A549 (cell line): ENCODE measurements around the gene AP2B1. TPM values are rescaled to one million over a fixed set of nuclear protein-coding genes. Genes with fewer than 3 reads are reported as not detected.

Experiments
- ATAC-seq, 2 experiments: fragments of 200-7000 bp in 1 of 2; fragments of >200 bp in 1 of 2; cut with Nextera tagmentation in 1 of 2; cut with Tn5 transposase in 1 of 2; 3 replicates each; pipeline versions ENCODE4 v1.8.0 to v1.9.1; 2018 to 2020; ENCODE audit warnings: mild to moderate bottlenecking in 1 of 2, moderate library complexity in 1 of 2
- CTCF ChIA-PET: fragments of 300-600 bp; sonication (Branson Sonifier 250); formaldehyde crosslinking; extraction: SDS; loops from one replicate; lab custom pipeline; 2021; ENCODE audit warnings: antibody characterized with exemption, inconsistent platforms; lab: Yijun Ruan, JAX
- POLR2A ChIA-PET: fragments of 350-600 bp; formaldehyde crosslinking; extraction: SDS; loops from one replicate; lab custom pipeline; 2021; ENCODE audit warnings: antibody characterized with exemption, inconsistent platforms; lab: Yijun Ruan, JAX
- DNase-seq, 2 experiments: peaks; one replicate each; pipeline versions ENCODE4 v3.0.0 to v3.0.0-alpha.2; 2011 to 2016; ENCODE audit warnings: low read depth in 1 of 2, low spot score in 1 of 2
- FAIRE-seq: peaks from 2 replicates; lab custom pipeline; 2011; peaks lifted over from hg19 to GRCh38; lab: Jason Lieb, UNC
- H3K27ac ChIP-seq, 2 experiments: fragments of >200 bp; sonication (Bioruptor Twin); formaldehyde crosslinking; 3 replicates each; pipeline ENCODE4 v1.5.1; 2016 to 2017
- H3K4me1 ChIP-seq: fragments of >200 bp; sonication (Bioruptor Twin); formaldehyde crosslinking; 3 replicates; pipeline ENCODE4 v1.6.1; 2016
- H3K4me2 ChIP-seq: fragments of >200 bp; sonication (Bioruptor Twin); formaldehyde crosslinking; 3 replicates; pipeline ENCODE4 v1.6.1; 2016
- H3K4me3 ChIP-seq: fragments of >200 bp; sonication (Bioruptor Twin); formaldehyde crosslinking; 3 replicates; pipeline ENCODE4 v1.5.1; 2016
- H3K9me3 ChIP-seq: fragments of >200 bp; sonication (Bioruptor Twin); formaldehyde crosslinking; 3 replicates; pipeline ENCODE4 v1.6.1; 2016
- CBX8 ChIP-seq: fragments of 200-600 bp; sonication (generic); IDR thresholded peaks from 2 replicates; pipeline ENCODE4 v1.6.1; 2016
- EHF ChIP-seq: fragments of 250-450 bp; sonication (Bioruptor Pico); IDR thresholded peaks from 2 replicates; pipeline ENCODE4 v1.5.0; 2020; ENCODE audit warnings: mild to moderate bottlenecking
- FOSB ChIP-seq: fragments of 250-450 bp; sonication (Bioruptor Pico); IDR thresholded peaks from 2 replicates; pipeline ENCODE4 v1.5.0; 2020; ENCODE audit warnings: mild to moderate bottlenecking, moderate library complexity
- FOSL2 ChIP-seq, 2 experiments: fragments of 450-650 bp in 1 of 2; fragments of >200 bp in 1 of 2; sonication (Bioruptor Twin) in 1 of 2; formaldehyde crosslinking; IDR thresholded peaks; 2 replicates each; pipeline versions ENCODE4 v1.5.0 to v1.6.1; 2016 to 2020; ENCODE audit warnings: mild to moderate bottlenecking in 1 of 2, moderate library complexity in 1 of 2
- GATA3 ChIP-seq: IDR thresholded peaks from 2 replicates; pipeline ENCODE4 v1.6.1; 2012; ENCODE audit warnings: borderline replicate concordance
- HDAC2 ChIP-seq: fragments of 200-600 bp; sonication (generic); IDR thresholded peaks from 2 replicates; pipeline ENCODE4 v1.6.1; 2016
- HEYL ChIP-seq: fragments of 250-450 bp; sonication (Bioruptor Pico); IDR thresholded peaks from 2 replicates; pipeline ENCODE4 v1.8.0; 2021; ENCODE audit warnings: mild to moderate bottlenecking, moderate library complexity
- HOXA7 ChIP-seq: fragments of 250-450 bp; sonication (Bioruptor Pico); IDR thresholded peaks from 2 replicates; pipeline ENCODE4 v1.5.0; 2020; ENCODE audit warnings: mild to moderate bottlenecking, moderate library complexity
- HOXB13 ChIP-seq: fragments of 250-450 bp; sonication (Bioruptor Pico); IDR thresholded peaks from 2 replicates; pipeline ENCODE4 v1.5.0; 2020; ENCODE audit warnings: low read depth, mild to moderate bottlenecking, moderate library complexity
- JUN ChIP-seq, 2 experiments: fragments of >200 bp; sonication (Bioruptor Twin); formaldehyde crosslinking; IDR thresholded peaks; 2 replicates in 1 of 2; 3 replicates in 1 of 2; pipeline ENCODE4 v1.6.1; 2016 to 2017
- MAFK ChIP-seq: fragments of 450-650 bp; IDR thresholded peaks from 2 replicates; pipeline ENCODE4 v1.6.1; 2014; ENCODE audit not compliant: partially characterized antibody
- MAX ChIP-seq: IDR thresholded peaks from 2 replicates; pipeline ENCODE4 v1.6.1; 2012
- NPAS2 ChIP-seq: fragments of 250-450 bp; sonication (Bioruptor Pico); IDR thresholded peaks from 2 replicates; pipeline ENCODE4 v1.8.0; 2022; ENCODE audit warnings: mild to moderate bottlenecking, moderate library complexity, borderline replicate concordance
- POLR2AphosphoS2 ChIP-seq: conservative IDR thresholded peaks from 2 replicates; pipeline ENCODE4 v1.6.1; 2012; ENCODE audit warnings: low read length, improper control_type of control experiment, inconsistent platforms
- RARB ChIP-seq: fragments of 250-450 bp; sonication (Bioruptor Pico); IDR thresholded peaks from 2 replicates; pipeline ENCODE4 v1.8.0; 2021; ENCODE audit warnings: mild to moderate bottlenecking, moderate library complexity
- REST ChIP-seq: fragments of 200-600 bp; sonication (generic); IDR thresholded peaks from 2 replicates; pipeline ENCODE4 v1.6.1; 2016; ENCODE audit warnings: antibody characterized with exemption, mild to moderate bottlenecking, moderate library complexity
- USF2 ChIP-seq: fragments of 450-650 bp; IDR thresholded peaks from 2 replicates; pipeline ENCODE4 v1.6.1; 2014; ENCODE audit warnings: antibody characterized with exemption
- ZC3H11A ChIP-seq: fragments of 450-650 bp; IDR thresholded peaks from 2 replicates; pipeline ENCODE4 v1.6.1; 2014; ENCODE audit warnings: antibody characterized with exemption, mild to moderate bottlenecking
- ZNF302 ChIP-seq: fragments of 250-450 bp; sonication (Bioruptor Pico); IDR thresholded peaks from 2 replicates; pipeline ENCODE4 v1.9.0; 2021; ENCODE audit warnings: inconsistent platforms, mild to moderate bottlenecking, moderate library complexity
- WGBS: methylation state at CpG from one replicate; pipeline ENCODE4 v1.1.6; 2017; ENCODE audit errors: missing lambda C conversion rate; 5-methylcytosine and 5-hydroxymethylcytosine counted together
- polyA plus RNA-seq, 4 experiments: library from polyadenylated mRNA; depleted of rRNA in 3 of 4; stranded (reverse); fragments of >200 nt; fragmentation: RNase III in 1 of 4; extraction: RNeasy Plus Mini Kit Qiagen cat#74134 plus additional on column Dnase treatment in 1 of 4; gene quantifications; 2 replicates in 3 of 4; 3 replicates in 1 of 4; pipeline ENCODE4 v1.2.3, GENCODE V29; 2011 to 2017
- TF ChIP-seq, protein P1 (sequence below): fragments of >200 bp; sonication (Bioruptor Twin); formaldehyde crosslinking; IDR thresholded peaks from 2 replicates; pipeline ENCODE4 v1.6.1; 2016

Gene AP2B1
- polyA plus RNA-seq, 2 of the 4 experiments (the other 2 are of a cell fraction) = 110 to 278 TPM

DNA sequence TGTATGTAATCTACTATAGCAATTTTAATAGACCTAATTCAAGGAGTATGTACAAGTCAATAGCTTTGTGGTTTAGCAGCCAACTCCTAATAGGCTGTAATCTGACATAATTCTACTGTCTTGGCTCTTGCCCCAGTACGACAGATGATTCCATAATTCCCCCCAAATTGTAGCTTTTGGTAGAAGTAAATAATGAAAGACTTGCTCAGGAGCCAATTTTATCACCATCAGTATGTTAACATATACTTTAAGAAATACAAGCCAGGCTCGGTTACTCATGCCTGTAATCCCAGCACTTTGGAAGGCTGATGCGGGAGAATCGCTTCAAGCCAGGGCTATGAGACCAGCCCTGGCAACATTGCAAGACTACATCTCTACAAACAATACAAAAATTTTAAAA, 53.9 kb downstream of the AP2B1 start:
- ATAC-seq (no peak), FAIRE-seq (no peak), DNase-seq (no peak)
- ChIA-PET POLR2A (no interaction called here), CTCF (interaction anchor here (1.0 to 5.5 kb wide), 6 partner anchors 9 to 123 kb away, joined by 3 to 16 read pairs (median 4); no protein-coding TSS in a partner anchor)
- no peaks in the 10 kb centered on the region for H3K9me3 ChIP-seq
- no peak overlapping the region for H3K4me2 ChIP-seq
- WGBS = 93% methylated on average over 4 of the region's 4 CpGs
- TF ChIP-seq MAX = no peak
- TF ChIP-seq HOXB13 (CRISPR knock-in tag) = no peak
- no peak overlapping the region for H3K4me3 ChIP-seq
- no peak overlapping the region for H3K27ac ChIP-seq
- no peaks in the 10 kb centered on the region for H3K4me1 ChIP-seq

DNA sequence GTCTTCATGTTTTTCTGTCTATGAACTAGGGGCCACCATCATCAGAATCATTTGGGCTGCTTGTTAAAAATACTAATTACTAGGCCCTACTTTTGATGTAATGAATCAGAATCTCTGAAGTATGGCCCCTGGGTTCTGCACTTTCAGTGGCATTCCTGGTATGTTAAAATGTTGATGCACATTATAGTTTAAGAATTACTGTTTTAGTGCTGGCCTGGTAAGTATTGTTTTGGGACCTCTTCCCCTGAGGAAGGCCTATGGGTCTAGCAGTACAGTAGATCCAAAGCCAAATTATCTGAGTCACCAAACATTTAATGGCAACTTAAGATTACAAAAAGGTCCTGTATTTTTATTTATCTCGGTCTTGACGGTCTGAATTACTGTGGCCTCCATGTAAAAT, 58.8 kb downstream of the AP2B1 start:
- ChIA-PET POLR2A (no interaction called here), CTCF (no interaction called here)
- H3K4me1 ChIP-seq = no peaks in the 10 kb centered on the region
- ATAC-seq (no peak), FAIRE-seq (no peak), DNase-seq (no peak)
- H3K27ac ChIP-seq = no peak overlapping the region
- TF ChIP-seq JUN (IDR thresholded peaks at IDR 0.05) (no peak), EHF (CRISPR knock-in tag) (no peak), ZC3H11A (no peak), HEYL (CRISPR knock-in tag) (no peak), ZNF302 (CRISPR knock-in tag) (no peak), FOSL2 (IDR thresholded peaks at IDR 0.05) (no peak), FOSL2 (CRISPR knock-in tag; IDR thresholded peaks at IDR 0.05) (no peak), HDAC2 (no peak), FOSB (CRISPR knock-in tag) (no peak), POLR2AphosphoS2 (no peak), NPAS2 (CRISPR knock-in tag) (no peak), RARB (CRISPR knock-in tag) (no peak), HOXA7 (CRISPR knock-in tag) (no peak), USF2 (no peak)
- TF ChIP-seq, protein P1, sequence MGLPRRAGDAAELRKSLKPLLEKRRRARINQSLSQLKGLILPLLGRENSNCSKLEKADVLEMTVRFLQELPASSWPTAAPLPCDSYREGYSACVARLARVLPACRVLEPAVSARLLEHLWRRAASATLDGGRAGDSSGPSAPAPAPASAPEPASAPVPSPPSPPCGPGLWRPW = no peak
- H3K4me2 ChIP-seq = no peak overlapping the region
- 45% methylated on average over 2 of the region's 2 CpGs for WGBS
- no peaks in the 10 kb centered on the region for H3K9me3 ChIP-seq
- no peak overlapping the region for H3K4me3 ChIP-seq

DNA sequence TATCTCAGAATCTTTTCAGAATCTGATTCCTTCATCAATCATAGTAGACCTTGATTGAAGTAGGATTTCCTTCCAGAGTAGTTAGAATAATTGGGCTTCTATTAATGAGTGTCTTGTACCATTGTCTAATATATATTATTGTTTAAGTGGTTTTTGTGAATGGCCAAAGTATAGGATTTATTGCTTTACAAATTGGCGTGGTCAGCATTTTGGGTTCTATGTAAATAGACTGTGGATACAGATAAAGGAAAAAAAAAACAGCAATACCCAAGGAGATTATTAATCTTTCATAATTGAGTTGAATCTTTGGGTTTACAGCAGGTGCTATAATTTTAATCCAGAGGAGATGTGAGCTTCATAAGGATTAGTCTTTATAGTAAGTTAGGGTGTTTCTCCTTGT, 64.3 kb downstream of the AP2B1 start:
- no peak overlapping the region for H3K27ac ChIP-seq
- ATAC-seq = no peak
- peak; percentile 75 for TF ChIP-seq MAFK
- TF ChIP-seq CBX8 = no peak
- TF ChIP-seq, all 56 proteins: peak for 1
- FAIRE-seq (no peak), DNase-seq (no peak)
- H3K9me3 ChIP-seq = no peaks in the 10 kb centered on the region
- CTCF ChIA-PET = interaction anchor here (0.6 to 2.8 kb wide), 5 partner anchors 30 to 544 kb away, joined by 3 to 13 read pairs (median 3); partner anchors contain the start of gene TAF15
- no peak overlapping the region for H3K4me2 ChIP-seq
- no peaks in the 10 kb centered on the region for H3K4me1 ChIP-seq
- H3K4me3 ChIP-seq = no peak overlapping the region
- POLR2A ChIA-PET = no interaction called here
- 92% methylated on average over 1 of the region's 1 CpG for WGBS

DNA sequence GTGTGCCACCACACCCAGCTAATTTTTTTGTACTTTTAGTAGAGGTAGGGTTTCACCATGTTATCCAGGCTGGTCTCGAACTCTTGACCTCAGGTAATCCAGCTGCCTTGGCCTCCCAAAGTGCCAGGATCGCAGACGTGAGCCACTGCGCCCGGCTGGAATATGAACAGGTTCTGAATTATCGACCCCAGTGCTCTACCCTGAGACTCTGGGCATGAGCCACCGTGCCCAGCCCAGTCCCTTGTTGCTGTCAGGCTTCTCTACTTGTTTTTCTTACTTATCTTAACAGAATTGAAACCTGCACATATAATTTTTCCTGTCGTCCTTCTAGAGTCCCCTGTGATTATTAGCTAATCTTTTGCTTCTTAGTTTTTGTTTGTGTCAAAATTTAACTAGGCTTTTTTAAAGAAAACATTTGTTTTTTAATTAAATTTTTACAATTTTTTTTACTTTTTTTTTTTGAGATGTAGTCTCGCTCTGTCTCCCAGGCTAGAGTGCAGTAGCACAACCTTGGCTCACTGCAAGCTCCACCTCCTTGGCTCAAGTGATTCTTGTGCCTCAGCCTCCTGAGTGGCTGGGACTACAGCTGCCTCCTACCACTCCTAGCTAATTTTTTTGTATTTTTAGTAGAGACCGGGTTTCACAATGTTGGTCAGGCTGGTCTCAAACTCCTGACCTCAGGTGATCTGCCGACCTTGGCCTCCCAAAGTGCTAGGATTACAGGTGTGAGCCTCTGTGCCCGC, 66.7 kb downstream of the AP2B1 start:
- ChIA-PET CTCF (interaction anchor here (1.3 to 2.8 kb wide), 5 partner anchors 18 to 110 kb away, joined by 3 to 10 read pairs (median 6); no protein-coding TSS in a partner anchor), POLR2A (no interaction called here)
- WGBS = 89% methylated on average over 12 of the region's 12 CpGs
- no peaks in the 10 kb centered on the region for H3K4me1 ChIP-seq
- H3K27ac ChIP-seq = no peak overlapping the region
- H3K9me3 ChIP-seq = no peaks in the 10 kb centered on the region
- no peak for DNase-seq
- FAIRE-seq = no peak
- TF ChIP-seq GATA3 = no peak
- TF ChIP-seq REST = no peak
- no peak overlapping the region for H3K4me3 ChIP-seq
- no peak overlapping the region for H3K4me2 ChIP-seq
- ATAC-seq = no peak
